Esophagus squamous epithelium (tissue), 4 donors: ENCODE measurements around the gene PDGFRB.

Source experiments
- POLR2A ChIP-seq, 4 donors: fragments of 450-650 bp; IDR thresholded peaks; one replicate each; pipeline ENCODE4 v1.6.1; 2017; ENCODE audit warnings: antibody characterized with exemption in 4 of 4, mild to moderate bottlenecking in 4 of 4, moderate library complexity in 3 of 4
- TF ChIP-seq, protein P1 (sequence below), 6 experiments: fragments of 450-650 bp in 4 of 6; fragments of 200-600 bp in 2 of 6; sonication (generic) in 2 of 6; IDR thresholded peaks; one replicate each; pipeline ENCODE4 v1.5.1; 2016 to 2019; ENCODE audit warnings: antibody characterized with exemption in 6 of 6, mild to moderate bottlenecking in 4 of 6, moderate library complexity in 4 of 6

- TF ChIP-seq, protein P1, sequence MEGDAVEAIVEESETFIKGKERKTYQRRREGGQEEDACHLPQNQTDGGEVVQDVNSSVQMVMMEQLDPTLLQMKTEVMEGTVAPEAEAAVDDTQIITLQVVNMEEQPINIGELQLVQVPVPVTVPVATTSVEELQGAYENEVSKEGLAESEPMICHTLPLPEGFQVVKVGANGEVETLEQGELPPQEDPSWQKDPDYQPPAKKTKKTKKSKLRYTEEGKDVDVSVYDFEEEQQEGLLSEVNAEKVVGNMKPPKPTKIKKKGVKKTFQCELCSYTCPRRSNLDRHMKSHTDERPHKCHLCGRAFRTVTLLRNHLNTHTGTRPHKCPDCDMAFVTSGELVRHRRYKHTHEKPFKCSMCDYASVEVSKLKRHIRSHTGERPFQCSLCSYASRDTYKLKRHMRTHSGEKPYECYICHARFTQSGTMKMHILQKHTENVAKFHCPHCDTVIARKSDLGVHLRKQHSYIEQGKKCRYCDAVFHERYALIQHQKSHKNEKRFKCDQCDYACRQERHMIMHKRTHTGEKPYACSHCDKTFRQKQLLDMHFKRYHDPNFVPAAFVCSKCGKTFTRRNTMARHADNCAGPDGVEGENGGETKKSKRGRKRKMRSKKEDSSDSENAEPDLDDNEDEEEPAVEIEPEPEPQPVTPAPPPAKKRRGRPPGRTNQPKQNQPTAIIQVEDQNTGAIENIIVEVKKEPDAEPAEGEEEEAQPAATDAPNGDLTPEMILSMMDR (IDR thresholded peaks at IDR 0.05): no peak
- TF ChIP-seq POLR2A (IDR thresholded peaks at IDR 0.05): no peak
Observed at GRCh38 chr5:150082374-150082773, 73.3 kb downstream of the PDGFRB start.
